Testis (tissue), 3 donors: ENCODE data around the gene SNX14. TPM values are rescaled to one million over a fixed set of nuclear protein-coding genes. Genes with fewer than 3 reads are reported as not detected.

Source experiments
- DNase-seq: peaks from one replicate; pipeline ENCODE4 v3.0.0-alpha.2; 2019
- H3K27ac ChIP-seq, 2 donors: fragments of 200-600 bp; sonication (generic); one replicate each; pipeline ENCODE4 v1.5.1; 2019
- H3K27me3 ChIP-seq: fragments of 200-600 bp; sonication (generic); one replicate; pipeline ENCODE4 v1.5.1; 2019
- H3K36me3 ChIP-seq: fragments of 200-600 bp; sonication (generic); one replicate; pipeline ENCODE4 v1.5.1; 2017; ENCODE audit warnings: low read depth; ENCODE audit errors: missing control alignments
- H3K4me1 ChIP-seq: fragments of 200-600 bp; sonication (generic); one replicate; pipeline ENCODE4 v1.5.1; 2019
- H3K4me3 ChIP-seq, 2 donors: fragments of 200-600 bp; sonication (generic); one replicate each; pipeline ENCODE4 v1.5.1; 2017 to 2019
- H3K9me3 ChIP-seq: fragments of 200-600 bp; sonication (generic); one replicate; pipeline ENCODE4 v1.5.1; 2017
- POLR2A ChIP-seq: fragments of 450-650 bp; IDR thresholded peaks from one replicate; pipeline ENCODE4 v1.6.1; 2017; ENCODE audit warnings: antibody characterized with exemption, mild to moderate bottlenecking, moderate library complexity
- WGBS, 2 donors: methylation state at CpG; one replicate each; pipeline ENCODE4 v1.1.5; 2018; 5-methylcytosine and 5-hydroxymethylcytosine counted together
- intact Hi-C: fragments of 100-400 bp; cut with DNase I; formaldehyde crosslinking; loops from one replicate; pipeline ENCODE4 v1.15.1; 2023; ENCODE audit warnings: low total_unique reads
- polyA plus RNA-seq: library from polyadenylated mRNA; stranded (reverse); fragments of 350-450 nt; fragmentation: Illumina TruSeq; extraction: RNeasy Lipid Tissue Mini Kit (QIAGEN cat#74804); gene quantifications from one replicate; pipeline ENCODE4 v1.2.3, GENCODE V29; 2014; ENCODE audit warnings: low read depth, low replicate concordance; ENCODE audit not compliant: insufficient read depth
- total RNA-seq, 2 donors: library from RNA; depleted of rRNA; stranded (reverse); fragments of >200 nt; gene quantifications; one replicate each; pipeline ENCODE4 v1.2.3, GENCODE V29; 2016
- TF ChIP-seq, protein P1 (sequence below), 3 experiments: fragments of 450-650 bp in 2 of 3; fragments of 200-600 bp in 1 of 3; sonication (generic) in 1 of 3; IDR thresholded peaks; one replicate each; pipeline ENCODE4 v1.5.1; 2016 to 2019; ENCODE audit warnings: antibody characterized with exemption in 3 of 3, mild to moderate bottlenecking in 2 of 3, moderate library complexity in 1 of 3

SNX14 gene
- total and polyA plus RNA-seq, 3 donors from 2014 or later, result 108 to 170 (median 142) TPM

- Histone ChIP-seq H3K4me3 (no peak overlapping the region), H3K36me3 (no peaks in the 10 kb centered on the region), H3K4me1 (peaks cover 13% of the 10 kb centered on the region), H3K9me3 (no peaks in the 10 kb centered on the region), H3K27me3 (no peaks in the 10 kb centered on the region), H3K27ac (no peak overlapping the region)
- no peak for DNase-seq
- WGBS, 2 donors, result 82 to 83% methylated on average over 2 of the region's 2 CpGs
- no peak for TF ChIP-seq POLR2A
- TF ChIP-seq, protein P1, sequence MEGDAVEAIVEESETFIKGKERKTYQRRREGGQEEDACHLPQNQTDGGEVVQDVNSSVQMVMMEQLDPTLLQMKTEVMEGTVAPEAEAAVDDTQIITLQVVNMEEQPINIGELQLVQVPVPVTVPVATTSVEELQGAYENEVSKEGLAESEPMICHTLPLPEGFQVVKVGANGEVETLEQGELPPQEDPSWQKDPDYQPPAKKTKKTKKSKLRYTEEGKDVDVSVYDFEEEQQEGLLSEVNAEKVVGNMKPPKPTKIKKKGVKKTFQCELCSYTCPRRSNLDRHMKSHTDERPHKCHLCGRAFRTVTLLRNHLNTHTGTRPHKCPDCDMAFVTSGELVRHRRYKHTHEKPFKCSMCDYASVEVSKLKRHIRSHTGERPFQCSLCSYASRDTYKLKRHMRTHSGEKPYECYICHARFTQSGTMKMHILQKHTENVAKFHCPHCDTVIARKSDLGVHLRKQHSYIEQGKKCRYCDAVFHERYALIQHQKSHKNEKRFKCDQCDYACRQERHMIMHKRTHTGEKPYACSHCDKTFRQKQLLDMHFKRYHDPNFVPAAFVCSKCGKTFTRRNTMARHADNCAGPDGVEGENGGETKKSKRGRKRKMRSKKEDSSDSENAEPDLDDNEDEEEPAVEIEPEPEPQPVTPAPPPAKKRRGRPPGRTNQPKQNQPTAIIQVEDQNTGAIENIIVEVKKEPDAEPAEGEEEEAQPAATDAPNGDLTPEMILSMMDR (IDR thresholded peaks at IDR 0.05), result no peak
- intact Hi-C loops, result no loop called here
These were observed 127.9 kb downstream of the SNX14 start for GRCh38 chr6:85465762-85466161.

DNA sequence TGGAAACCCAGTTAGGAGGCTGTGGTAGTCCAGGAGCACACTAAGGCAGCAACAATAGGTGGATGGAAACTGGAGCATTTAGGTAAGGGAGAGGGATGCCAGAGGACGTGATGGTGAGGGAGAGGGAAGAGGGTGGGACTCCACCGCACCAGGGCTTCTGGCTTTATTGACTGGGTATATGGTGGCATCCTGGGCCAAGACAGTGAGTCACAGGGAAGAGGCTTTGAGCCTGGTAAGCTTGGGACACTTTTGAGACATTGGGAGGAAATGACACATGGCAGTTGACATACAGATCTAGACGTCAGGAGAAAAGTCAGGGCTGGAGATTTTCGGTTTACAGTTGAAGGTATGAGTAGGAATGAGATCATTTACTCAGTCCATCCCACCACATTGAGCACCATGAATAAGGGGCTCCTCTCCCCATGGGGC, 128.9 kb downstream of the SNX14 start:
- no peak for TF ChIP-seq POLR2A
- TF ChIP-seq, protein P1 (IDR thresholded peaks at IDR 0.05), result no peak
- H3K4me3 ChIP-seq, result no peak overlapping the region
- no peaks in the 10 kb centered on the region for H3K36me3 ChIP-seq
- 84 to 90% methylated on average over 4 of the region's 4 CpGs for WGBS, 2 donors
- DNase-seq, result no peak
- intact Hi-C loops, result no loop called here
- no peak overlapping the region for H3K27ac ChIP-seq
- H3K9me3 ChIP-seq, result no peaks in the 10 kb centered on the region
- no peaks in the 10 kb centered on the region for H3K27me3 ChIP-seq
- H3K4me1 ChIP-seq, result peaks cover 16% of the 10 kb centered on the region

GRCh38 chr6:85464260-85464644, 129.4 kb downstream of the SNX14 start:
- Histone ChIP-seq H3K27ac (no peak overlapping the region), H3K4me3 (no peak overlapping the region), H3K9me3 (no peaks in the 10 kb centered on the region), H3K4me1 (peaks cover 16% of the 10 kb centered on the region), H3K27me3 (no peaks in the 10 kb centered on the region), H3K36me3 (no peaks in the 10 kb centered on the region)
- WGBS, 2 donors, result 73 to 86% methylated on average over 4 of the region's 4 CpGs
- no peak for DNase-seq
- intact Hi-C loops, result no loop called here
- TF ChIP-seq, protein P1 (IDR thresholded peaks at IDR 0.05), result no peak
- TF ChIP-seq POLR2A, result no peak

DNA sequence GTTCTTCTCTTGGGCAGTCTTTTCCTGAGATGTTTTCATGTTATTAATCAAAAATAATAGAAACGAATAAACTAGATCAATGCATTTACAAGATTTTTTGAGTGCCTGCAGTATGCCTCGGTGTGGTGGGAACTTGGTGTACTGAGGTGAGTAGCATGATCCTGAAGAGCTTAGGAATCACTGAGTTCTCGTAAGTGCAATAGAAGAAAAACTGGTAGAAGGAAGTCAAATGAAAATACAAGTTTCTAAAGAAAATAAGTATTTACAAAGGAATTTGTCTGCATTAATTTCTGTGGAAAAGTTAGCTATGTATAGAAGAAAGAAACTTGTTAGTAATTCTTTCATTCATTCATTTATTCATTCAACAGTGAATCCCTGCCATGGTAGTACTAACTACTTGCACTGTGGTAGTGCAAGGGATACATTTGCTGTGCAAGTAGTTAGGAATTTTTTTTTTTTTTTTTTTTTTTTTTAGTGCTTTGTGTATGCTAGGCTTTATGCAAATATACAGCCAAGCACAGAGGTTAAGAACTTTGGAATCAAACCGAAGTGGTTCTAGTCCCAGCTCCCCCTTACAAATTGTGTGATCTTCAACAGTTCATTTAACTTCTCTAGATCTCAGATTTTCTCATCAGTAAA, 129.9 kb downstream of the SNX14 start:
- H3K4me1 ChIP-seq, result peaks cover 16% of the 10 kb centered on the region
- no peak overlapping the region for H3K4me3 ChIP-seq
- H3K36me3 ChIP-seq, result no peaks in the 10 kb centered on the region
- no peak overlapping the region for H3K27ac ChIP-seq
- no peaks in the 10 kb centered on the region for H3K9me3 ChIP-seq
- DNase-seq, result no peak
- no peaks in the 10 kb centered on the region for H3K27me3 ChIP-seq
- TF ChIP-seq POLR2A, result no peak
- TF ChIP-seq, protein P1 (IDR thresholded peaks at IDR 0.05), result no peak
- intact Hi-C loops, result no loop called here
- 79 to 87% methylated on average over 4 of the region's 4 CpGs for WGBS, 2 donors

DNA sequence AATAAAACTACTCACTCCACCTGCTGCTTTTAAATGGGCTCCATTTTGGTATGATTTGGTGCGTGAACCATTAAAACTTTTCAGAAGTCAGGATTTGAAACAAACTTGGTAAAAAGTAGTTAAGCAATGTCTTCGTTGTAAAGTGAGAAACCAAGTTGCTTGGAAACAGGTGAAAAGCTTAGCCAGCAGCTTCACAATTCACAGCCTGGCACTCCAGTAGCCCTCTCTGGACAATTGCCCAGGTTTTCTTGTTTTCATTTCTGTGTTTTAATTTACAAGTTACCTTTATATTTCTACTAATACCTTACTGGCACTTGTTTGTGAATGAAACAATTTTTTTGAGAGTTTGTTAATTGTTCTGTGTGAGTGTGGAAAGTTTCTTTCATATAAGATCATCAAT, 131.0 kb downstream of the SNX14 start:
- Histone ChIP-seq H3K9me3 (no peaks in the 10 kb centered on the region), H3K4me1 (peaks cover 23% of the 10 kb centered on the region), H3K4me3 (no peak overlapping the region), H3K36me3 (no peaks in the 10 kb centered on the region), H3K27me3 (no peaks in the 10 kb centered on the region), H3K27ac (no peak overlapping the region)
- intact Hi-C loops, result no loop called here
- WGBS, 2 donors, result 82 to 89% methylated on average over 2 of the region's 2 CpGs
- TF ChIP-seq, protein P1 (IDR thresholded peaks at IDR 0.05), result no peak
- TF ChIP-seq POLR2A, result no peak
- DNase-seq, result no peak
